Cerebellar cortex (tissue), 1 donor: Measurements from ENCODE around the gene NOL3.

Experiments used
- DNase-seq: peaks from one replicate; pipeline ENCODE4 v3.0.0-alpha.2; 2015; ENCODE audit warnings: low spot score

Gene NOL3

DNA sequence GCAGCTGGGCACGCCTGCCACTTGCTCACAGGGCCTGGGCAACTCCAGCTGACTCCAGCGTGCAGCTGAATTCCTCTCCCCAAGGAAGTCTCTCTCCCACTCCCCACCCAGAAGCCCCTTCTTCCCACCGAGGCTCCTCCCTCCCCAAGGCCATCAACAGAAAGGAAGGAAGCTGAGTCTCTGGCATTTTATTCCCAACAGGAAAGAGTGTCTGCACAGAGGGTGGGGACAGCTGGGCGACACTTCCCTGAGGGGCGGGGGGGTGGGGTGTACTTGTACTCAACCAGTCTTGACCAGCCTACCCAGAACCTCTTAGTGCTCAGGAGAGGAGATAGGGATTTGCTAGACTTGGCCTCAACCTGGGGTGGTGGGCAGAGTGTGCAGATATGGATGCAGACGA, 19.7 kb downstream of the NOL3 start, which contains the start of gene EXOC3L1:
TSS of gene EXOC3L1 (minus strand) at position 96 of the 400 bp plus-strand sequence. CDS start 460 bp downstream, outside the sequence.
- no peak for DNase-seq

DNA sequence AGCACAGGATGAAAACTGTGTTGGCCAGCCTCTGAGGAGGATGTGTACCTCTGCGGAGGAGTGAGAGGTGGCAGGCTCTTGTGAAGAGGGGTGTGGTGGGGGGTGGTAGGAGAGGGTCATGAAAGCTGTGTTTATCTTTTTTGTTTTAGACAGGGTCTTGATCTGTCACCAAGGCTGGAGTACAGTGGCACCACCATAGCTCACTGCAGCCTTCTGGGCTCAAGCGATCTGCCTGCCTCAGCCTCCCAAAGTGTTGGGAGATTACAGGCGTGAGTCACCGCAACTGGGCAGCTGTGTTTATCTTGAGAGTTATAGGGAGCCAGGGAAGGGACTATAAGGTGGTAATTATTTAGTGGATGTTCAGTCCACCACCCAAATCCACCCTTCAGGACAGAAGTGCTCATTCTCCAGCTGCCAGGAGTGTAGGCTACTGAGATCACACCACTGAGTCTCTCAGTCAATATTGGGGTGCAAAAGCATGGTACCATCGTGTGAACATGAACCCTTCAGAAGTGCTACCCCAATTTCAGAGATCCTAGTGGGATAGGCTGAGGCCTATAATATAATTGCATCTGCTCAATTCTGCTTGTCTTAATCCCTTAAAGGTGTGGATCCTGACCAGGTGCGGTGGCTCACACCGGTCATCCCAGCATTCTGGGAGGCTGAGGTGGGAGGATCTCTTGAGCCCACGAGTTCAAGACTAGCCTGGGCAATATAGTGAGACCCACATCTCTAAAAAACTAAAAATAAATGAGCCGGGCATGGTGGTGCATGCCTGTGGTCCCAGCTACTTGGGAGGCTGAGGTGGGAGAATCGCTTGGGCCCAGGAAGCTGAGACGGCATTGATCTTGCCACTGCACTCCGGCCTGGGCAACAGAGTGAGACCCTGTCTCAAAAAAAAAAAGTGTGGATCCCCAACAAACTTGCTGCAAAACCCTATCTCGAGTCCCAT, 20.4 kb downstream of the NOL3 start:
- DNase-seq, result no peak

DNA sequence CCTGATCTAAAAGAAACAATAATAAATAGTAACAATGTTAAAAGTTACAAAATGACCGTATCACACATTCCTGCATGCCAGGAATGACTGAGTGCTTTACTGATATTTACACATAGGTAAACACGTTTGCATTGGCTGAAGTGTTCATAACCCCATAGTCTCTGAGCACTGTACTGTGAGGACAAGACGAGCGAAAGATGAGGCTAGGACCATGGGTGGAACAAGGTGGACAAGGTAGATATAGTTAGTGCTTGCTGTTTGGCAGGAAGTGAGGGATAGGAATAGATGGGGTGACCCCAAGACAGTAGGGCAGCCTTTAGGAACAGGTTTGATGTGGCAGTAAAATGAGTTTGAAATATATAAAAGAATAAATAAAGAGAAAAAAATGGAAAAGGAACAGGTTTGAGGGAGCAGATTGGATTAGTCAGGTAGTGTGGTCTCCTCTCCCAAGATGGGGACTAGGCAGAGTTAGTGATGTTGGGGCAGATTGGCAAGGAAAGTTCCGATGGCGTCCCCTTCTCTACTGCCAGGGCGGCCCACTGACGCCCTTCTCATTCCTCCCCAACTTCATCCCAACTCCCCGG, 21.2 kb downstream of the NOL3 start:
- no peak for DNase-seq

GRCh38 chr16:67191995-67192681, 21.8 kb downstream of the NOL3 start, which contains the start of gene E2F4:
Gene E2F4 (plus strand): TSS chr16:67192155. CDS start chr16:67192228, 73 bp downstream.
- DNase-seq, result peak; percentile 94

DNA sequence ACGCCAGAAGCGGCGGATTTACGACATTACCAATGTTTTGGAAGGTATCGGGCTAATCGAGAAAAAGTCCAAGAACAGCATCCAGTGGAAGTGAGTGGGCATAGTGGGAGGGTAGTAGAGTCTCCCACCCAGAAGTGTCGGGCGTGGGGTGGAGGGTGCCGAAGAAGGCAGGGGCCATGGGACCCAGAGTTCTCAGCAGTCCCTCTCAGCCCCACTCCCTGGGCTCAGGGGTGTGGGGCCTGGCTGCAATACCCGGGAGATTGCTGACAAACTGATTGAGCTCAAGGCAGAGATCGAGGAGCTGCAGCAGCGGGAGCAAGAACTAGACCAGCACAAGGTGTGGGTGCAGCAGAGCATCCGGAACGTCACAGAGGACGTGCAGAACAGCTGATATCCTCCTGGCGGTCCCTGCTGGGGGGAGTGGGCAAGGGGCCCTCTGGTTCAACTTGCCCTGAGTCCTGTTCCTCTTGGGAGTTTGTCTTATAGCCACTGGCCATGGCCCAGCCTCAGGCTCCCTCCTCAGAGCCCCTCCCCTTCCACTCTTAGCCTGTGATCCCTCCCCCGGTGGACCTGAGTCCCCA, 22.5 kb downstream of the NOL3 start:
- no peak for DNase-seq

DNA sequence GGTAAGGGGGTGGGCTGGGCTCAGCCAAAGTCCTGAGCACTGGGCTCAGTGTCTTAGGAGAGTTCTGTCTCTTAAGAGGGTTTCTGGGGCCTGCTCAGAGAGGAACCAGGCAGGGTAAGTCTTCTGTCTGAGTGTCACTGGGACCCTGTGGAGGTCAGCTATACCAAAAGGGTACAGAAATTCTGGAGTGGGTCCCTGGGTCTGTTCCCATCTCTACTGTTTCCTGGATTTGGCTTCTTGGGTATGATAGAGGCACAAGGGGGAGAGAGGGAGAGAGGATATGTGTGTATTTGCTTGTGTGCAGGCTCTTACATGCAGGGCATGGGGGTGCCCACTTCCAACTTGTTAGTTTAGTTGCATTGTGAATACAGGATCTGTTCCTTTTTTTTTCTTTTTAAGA, 23.2 kb downstream of the NOL3 start:
- no peak for DNase-seq

DNA sequence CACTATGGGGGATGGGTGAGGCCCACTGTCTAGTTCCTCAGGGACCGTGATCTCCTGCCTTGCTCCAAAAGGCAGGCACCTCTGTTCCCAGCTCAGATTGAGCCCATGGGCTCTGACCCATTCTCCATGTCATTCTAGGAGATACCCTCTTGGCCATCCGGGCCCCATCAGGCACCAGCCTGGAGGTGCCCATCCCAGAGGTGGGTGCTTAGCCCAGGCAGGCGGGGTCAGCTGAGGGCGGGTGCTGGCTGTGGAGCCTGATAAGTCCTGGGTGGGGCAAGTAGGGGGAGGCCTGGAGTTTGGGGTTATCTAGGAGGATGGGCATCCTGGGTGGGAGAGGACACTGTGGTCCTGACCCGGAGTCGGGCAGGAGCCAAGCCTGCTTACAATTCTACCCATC, 23.9 kb downstream of the NOL3 start:
- no peak for DNase-seq

DNA sequence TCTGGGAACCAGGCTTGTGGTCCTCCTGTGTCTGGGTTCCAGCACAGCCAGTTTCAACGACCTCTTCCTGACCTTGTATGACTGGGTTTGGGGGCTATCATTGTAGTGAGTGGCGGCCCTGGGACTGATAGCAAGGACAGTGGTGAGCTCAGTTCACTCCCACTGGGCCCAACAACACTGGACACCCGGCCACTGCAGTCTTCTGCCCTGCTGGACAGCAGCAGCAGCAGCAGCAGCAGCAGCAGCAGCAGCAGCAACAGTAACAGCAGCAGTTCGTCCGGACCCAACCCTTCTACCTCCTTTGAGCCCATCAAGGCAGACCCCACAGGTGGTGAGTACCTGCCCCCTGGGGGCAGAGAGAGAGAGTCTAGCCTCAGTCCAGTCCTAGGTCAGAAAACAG, 25.3 kb downstream of the NOL3 start:
- DNase-seq, result no peak

GRCh38 chr16:67196881-67197280, 26.5 kb downstream of the NOL3 start:
- DNase-seq, result no peak

GRCh38 chr16:67197704-67198103, 27.4 kb downstream of the NOL3 start:
- DNase-seq, result no peak

- DNase-seq, result peak; percentile 60
Observed at GRCh38 chr16:67198238-67198734, 27.9 kb downstream of the NOL3 start.

- DNase-seq, result no peak
Observed at GRCh38 chr16:67199011-67199807, 28.9 kb downstream of the NOL3 start, which contains the start of gene ELMO3. Gene ELMO3 (plus strand): TSS chr16:67199131. CDS start chr16:67199327, 196 bp downstream.

DNA sequence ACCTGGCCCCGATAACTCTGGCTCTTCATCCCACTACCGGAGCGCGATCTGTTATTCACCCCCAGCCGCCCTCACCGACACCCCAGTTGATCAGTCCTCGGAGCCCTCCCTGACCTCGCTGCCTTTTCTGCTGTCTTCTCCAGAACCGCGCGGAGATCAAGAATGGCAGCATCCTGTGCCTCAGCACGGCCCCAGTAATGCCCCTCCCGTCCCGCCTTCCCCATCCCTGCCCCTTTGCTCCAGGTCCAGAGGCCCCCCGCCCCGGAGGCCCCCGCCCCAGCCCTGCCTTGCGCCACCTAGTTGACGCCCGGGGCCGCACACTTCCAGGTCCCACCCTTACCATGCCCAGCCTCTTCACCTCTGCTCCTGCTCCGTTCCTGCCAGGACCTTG, 29.5 kb downstream of the NOL3 start:
- DNase-seq, result no peak

GRCh38 chr16:67200491-67200890, 30.2 kb downstream of the NOL3 start:
- DNase-seq, result no peak

DNA sequence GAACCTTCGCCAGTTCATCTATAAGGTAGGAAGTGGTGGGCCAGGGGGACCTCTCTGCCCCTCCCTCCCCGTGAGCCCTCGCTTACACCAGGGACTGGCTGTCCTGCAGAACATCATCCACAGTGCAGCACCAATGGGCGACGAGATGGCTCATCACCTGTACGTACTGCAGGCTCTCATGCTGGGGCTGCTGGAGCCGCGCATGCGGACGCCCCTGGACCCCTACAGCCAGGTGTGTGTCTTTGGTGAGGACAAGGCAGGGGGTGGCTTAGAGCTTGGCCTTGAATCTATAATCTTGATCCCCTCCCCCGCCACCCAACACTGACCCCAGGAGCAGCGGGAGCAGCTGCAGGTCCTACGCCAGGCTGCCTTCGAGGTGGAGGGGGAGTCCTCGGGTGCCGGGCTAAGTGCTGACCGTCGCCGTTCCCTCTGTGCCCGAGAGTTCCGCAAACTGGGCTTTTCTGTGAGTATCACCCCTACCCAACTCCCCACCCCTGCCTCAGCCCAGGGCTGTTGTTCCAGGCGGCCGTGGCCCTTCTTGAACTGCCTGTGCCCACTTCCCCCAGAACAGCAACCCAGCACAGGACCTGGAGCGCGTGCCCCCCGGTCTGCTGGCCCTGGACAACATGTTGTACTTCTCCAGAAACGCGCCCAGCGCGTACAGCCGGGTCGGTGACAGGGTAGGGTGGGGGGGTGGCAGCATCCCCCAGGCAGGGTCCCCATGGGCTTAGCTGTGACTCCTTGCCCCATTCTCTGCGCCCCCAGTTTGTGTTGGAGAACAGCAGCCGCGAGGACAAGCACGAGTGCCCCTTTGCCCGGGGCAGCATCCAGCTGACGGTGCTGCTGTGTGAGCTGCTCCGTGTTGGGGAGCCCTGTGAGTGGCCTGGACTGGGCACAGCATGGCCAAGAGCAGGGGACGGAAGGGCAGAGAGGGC, 31.3 kb downstream of the NOL3 start:
- DNase-seq, result no peak

- no peak for DNase-seq
Observed at GRCh38 chr16:67202426-67202825, 32.1 kb downstream of the NOL3 start.

- DNase-seq, result no peak
Observed at GRCh38 chr16:67202956-67203493, 32.7 kb downstream of the NOL3 start.

DNA sequence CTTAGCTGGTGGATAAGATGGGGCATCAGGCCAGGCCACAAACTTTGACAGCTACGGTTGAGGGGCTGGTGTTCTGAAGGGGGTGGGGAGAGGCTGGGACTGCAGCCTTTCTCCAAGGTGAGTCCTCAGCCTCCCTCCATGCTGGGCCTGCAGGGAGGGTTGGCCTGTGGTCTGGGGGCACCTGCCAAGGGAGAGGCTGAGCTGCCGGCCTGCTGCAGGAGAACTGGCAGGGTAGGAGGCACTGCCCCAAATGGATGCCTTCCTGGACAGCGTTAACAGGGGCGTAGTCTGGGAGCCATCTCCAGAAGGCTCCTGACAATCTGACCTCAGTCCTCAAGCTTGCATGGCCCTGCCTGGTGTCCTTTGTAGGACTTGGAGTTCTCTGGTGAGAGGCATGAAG, 33.7 kb downstream of the NOL3 start:
- no peak for DNase-seq

DNA sequence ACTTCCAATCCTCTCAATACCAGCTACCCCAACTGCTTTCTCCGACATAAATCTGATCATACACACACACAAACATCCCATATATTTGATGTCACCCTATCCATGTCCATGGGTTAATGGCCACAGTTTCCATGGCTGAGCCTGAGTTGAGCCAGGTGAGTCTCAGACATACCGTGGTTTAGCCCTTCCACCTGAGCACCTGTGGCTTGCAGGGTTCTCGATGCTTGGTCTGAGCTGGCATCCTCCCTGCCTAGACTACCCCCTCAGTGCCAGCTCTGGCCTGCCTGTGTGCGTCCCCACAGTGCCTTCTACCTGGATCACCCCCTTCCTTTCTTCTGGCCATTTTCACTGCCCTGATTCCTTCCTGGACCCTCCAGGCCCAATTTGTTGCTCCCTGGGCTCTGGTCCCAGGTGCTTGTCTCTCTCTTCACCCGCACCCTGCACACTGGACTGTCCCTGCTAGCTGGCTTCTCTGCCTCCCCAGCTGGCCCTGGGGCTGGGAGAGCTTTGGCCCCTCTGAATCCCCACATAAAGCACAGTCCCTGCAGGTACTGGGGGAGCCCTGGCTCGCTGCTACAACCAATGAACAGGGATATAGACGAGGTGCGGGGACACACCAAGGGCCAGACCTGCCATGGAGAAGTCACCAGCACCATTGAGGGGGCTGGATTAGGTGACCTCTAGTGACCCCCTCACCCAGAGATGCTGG, 35.9 kb downstream of the NOL3 start:
- no peak for DNase-seq
